ENCODE data around the gene RHOT2. TPM values are rescaled to one million over a fixed set of nuclear protein-coding genes. Genes with fewer than 3 reads are reported as not detected.

The RHOT2 gene
- total and polyA plus RNA-seq, 9 donors: 31.6 to 88.7 (median 66.4) TPM

- Histone ChIP-seq H3K27ac (ENCODE audit: low read length) (no peak overlapping the region), H3K36me3 (ENCODE audit: control insufficient read depth, insufficient read depth, low read length) (peaks cover 43% of the 10 kb centered on the region), H3K4me3 (ENCODE audit: low read length) (no peak overlapping the region), H3K27me3 (ENCODE audit: control insufficient read depth, insufficient read depth, low read length) (no peaks in the 10 kb centered on the region), H3K9me3 (replicated peaks; ENCODE audit: control insufficient read depth, low read depth, low read length) (no peaks in the 10 kb centered on the region), H3K4me1 (ENCODE audit: control insufficient read depth, insufficient read depth, low read length) (peaks cover 16% of the 10 kb centered on the region)
- no peak for DNase-seq
- 81% methylated on average over 19 of the region's 20 CpGs for WGBS (ENCODE audit: insufficient coverage)
Measured at GRCh38 chr16:659618-660017, 8.3 kb upstream of the RHOT2 start.

DNA sequence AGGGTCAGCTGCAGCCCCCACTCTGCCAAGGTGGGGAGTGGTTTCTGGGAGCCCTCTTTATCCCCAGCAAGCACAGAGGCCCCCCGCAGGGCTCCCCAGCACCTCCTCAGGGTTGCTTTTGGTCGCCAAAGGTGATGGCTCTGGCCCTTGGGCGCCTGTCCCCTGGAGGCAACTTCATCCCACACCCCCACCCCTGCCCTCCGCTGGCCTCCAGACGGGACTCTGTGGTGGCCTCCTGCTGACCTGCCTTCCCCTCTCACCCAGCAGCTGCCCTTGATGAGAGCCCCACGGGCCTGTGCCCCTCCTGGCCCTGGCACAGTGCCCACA is 7.8 kb upstream of the RHOT2 start:
- Histone ChIP-seq H3K27me3 (ENCODE audit: control insufficient read depth, insufficient read depth, low read length) (no peaks in the 10 kb centered on the region), H3K4me3 (ENCODE audit: low read length) (no peak overlapping the region), H3K9me3 (replicated peaks; ENCODE audit: control insufficient read depth, low read depth, low read length) (no peaks in the 10 kb centered on the region), H3K4me1 (ENCODE audit: control insufficient read depth, insufficient read depth, low read length) (peaks cover 16% of the 10 kb centered on the region), H3K36me3 (ENCODE audit: control insufficient read depth, insufficient read depth, low read length) (peaks cover 43% of the 10 kb centered on the region), H3K27ac (ENCODE audit: low read length) (peak overlapping the region; percentile 51)
- WGBS (ENCODE audit: insufficient coverage): 49% methylated on average over 6 of the region's 6 CpGs
- no peak for DNase-seq

- DNase-seq: peak; percentile 85
- Histone ChIP-seq H3K27me3 (ENCODE audit: control insufficient read depth, insufficient read depth, low read length) (no peaks in the 10 kb centered on the region), H3K9me3 (replicated peaks; ENCODE audit: control insufficient read depth, low read depth, low read length) (no peaks in the 10 kb centered on the region), H3K27ac (ENCODE audit: low read length) (peak overlapping the region; percentile 51), H3K4me3 (ENCODE audit: low read length) (no peak overlapping the region), H3K4me1 (ENCODE audit: control insufficient read depth, insufficient read depth, low read length) (peaks cover 16% of the 10 kb centered on the region), H3K36me3 (ENCODE audit: control insufficient read depth, insufficient read depth, low read length) (peaks cover 39% of the 10 kb centered on the region)
- WGBS (ENCODE audit: insufficient coverage): 23% methylated on average over 30 of the region's 43 CpGs
Measured at GRCh38 chr16:660459-661183, 7.3 kb upstream of the RHOT2 start.

DNA sequence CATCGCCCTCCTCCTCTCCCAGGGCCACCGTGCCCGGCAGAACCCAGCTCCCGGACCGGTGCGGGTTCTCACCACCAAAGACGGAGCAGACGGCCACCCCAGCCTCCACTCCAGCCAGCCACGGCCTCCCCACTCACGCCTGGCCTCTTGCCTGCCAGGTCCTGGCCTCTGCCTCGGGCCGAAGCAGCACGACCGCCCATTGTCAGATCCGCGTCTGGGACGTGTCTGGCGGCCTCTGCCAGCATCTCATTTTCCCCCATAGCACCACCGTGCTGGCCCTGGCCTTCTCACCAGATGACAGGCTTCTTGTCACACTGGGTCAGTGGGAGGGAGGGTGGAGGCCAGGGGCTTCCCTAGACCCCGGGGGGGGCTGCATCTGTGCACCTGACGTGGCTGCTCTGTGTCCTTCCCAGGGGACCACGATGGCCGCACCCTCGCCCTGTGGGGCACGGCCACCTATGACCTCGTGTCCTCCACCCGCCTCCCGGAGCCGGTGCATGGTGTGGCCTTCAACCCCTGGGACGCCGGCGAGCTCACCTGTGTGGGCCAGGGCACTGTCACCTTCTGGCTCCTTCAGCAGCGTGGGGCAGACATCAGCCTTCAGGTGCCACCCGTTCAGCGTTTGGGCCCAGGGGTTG is 6.6 kb upstream of the RHOT2 start:
- WGBS (ENCODE audit: insufficient coverage): 69% methylated on average over 26 of the region's 35 CpGs

DNA sequence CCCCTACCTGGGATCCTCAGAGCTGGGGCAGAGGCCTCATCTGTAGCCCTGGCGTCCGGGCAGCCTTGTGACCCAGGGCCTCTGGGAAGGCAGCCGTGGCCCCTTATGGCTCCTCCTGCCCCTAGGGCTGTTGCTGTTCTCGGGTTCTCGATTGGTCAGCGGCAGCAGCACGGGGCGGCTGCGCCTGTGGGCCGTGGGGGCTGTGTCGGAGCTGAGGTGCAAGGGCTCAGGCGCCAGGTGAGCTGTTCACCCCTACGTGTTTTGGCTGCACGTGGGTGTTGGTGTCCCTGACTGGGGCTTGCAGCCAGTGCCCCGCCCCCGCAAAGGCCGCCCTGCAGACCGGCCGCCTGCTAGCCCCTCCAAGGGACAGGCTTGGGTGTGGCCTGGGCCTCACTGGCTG is 5.8 kb upstream of the RHOT2 start:
- H3K36me3 ChIP-seq (ENCODE audit: control insufficient read depth, insufficient read depth, low read length): peaks cover 24% of the 10 kb centered on the region
- WGBS (ENCODE audit: insufficient coverage): 91% methylated on average over 19 of the region's 19 CpGs
- no peaks in the 10 kb centered on the region for H3K9me3 ChIP-seq (replicated peaks; ENCODE audit: control insufficient read depth, low read depth, low read length)
- H3K27ac ChIP-seq (ENCODE audit: low read length): no peak overlapping the region
- no peak for DNase-seq
- H3K4me3 ChIP-seq (ENCODE audit: low read length): no peak overlapping the region
- H3K4me1 ChIP-seq (ENCODE audit: control insufficient read depth, insufficient read depth, low read length): peaks cover 16% of the 10 kb centered on the region
- no peaks in the 10 kb centered on the region for H3K27me3 ChIP-seq (ENCODE audit: control insufficient read depth, insufficient read depth, low read length)

More for the DNA sequence above, 6.6 kb upstream of the RHOT2 start:
- H3K27ac ChIP-seq (ENCODE audit: low read length): peak overlapping the region; percentile 24
- peaks cover 32% of the 10 kb centered on the region for H3K36me3 ChIP-seq (ENCODE audit: control insufficient read depth, insufficient read depth, low read length)
- no peak overlapping the region for H3K4me3 ChIP-seq (ENCODE audit: low read length)
- peaks cover 16% of the 10 kb centered on the region for H3K4me1 ChIP-seq (ENCODE audit: control insufficient read depth, insufficient read depth, low read length)
- H3K9me3 ChIP-seq (replicated peaks; ENCODE audit: control insufficient read depth, low read depth, low read length): no peaks in the 10 kb centered on the region
- DNase-seq: no peak
- H3K27me3 ChIP-seq (ENCODE audit: control insufficient read depth, insufficient read depth, low read length): no peaks in the 10 kb centered on the region

DNA sequence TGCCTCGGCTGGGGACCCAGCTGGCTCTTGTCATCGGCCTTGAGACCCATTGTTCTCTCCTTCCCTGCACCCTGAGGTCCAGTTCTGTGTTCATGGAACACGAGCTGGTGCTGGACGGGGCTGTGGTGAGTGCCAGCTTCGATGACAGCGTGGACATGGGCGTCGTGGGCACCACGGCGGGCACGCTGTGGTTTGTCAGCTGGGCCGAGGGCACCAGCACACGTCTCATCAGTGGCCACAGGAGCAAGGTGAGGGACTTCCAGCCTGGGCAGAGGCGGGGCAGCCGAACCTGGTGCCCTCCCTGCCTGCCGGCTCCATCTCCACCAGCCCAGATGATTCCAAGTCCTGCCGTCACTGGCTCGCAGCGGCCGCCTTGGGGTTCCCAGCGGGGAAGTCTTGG is 5.3 kb upstream of the RHOT2 start:
- no peak overlapping the region for H3K27ac ChIP-seq (ENCODE audit: low read length)
- H3K9me3 ChIP-seq (replicated peaks; ENCODE audit: control insufficient read depth, low read depth, low read length): no peaks in the 10 kb centered on the region
- no peak for DNase-seq
- H3K36me3 ChIP-seq (ENCODE audit: control insufficient read depth, insufficient read depth, low read length): peaks cover 19% of the 10 kb centered on the region
- H3K27me3 ChIP-seq (ENCODE audit: control insufficient read depth, insufficient read depth, low read length): no peaks in the 10 kb centered on the region
- no peak overlapping the region for H3K4me3 ChIP-seq (ENCODE audit: low read length)
- 95% methylated on average over 21 of the region's 21 CpGs for WGBS (ENCODE audit: insufficient coverage)
- H3K4me1 ChIP-seq (ENCODE audit: control insufficient read depth, insufficient read depth, low read length): peaks cover 21% of the 10 kb centered on the region

DNA sequence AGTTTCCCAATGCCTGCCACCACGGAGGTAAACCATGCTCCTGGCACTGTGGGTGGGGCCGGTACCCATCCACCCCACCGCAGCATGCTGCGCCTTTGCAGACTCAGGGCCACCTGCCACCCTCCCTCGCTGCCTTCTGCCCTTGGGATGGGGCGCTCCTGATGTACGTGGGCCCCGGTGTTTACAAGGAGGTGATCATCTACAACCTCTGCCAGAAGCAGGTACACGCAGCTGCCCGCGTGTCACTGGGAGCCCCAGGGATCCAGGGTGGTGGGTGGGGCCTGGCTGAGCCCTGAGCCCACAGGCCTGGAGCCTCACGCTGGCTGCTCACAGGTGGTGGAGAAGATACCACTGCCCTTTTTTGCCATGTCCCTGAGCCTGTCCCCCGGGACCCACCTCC is 1.4 kb upstream of the RHOT2 start:
- no peak for DNase-seq
- no peaks in the 10 kb centered on the region for H3K27me3 ChIP-seq (ENCODE audit: control insufficient read depth, insufficient read depth, low read length)
- H3K4me1 ChIP-seq (ENCODE audit: control insufficient read depth, insufficient read depth, low read length): peaks cover 19% of the 10 kb centered on the region
- peaks cover 25% of the 10 kb centered on the region for H3K36me3 ChIP-seq (ENCODE audit: control insufficient read depth, insufficient read depth, low read length)
- H3K9me3 ChIP-seq (replicated peaks; ENCODE audit: control insufficient read depth, low read depth, low read length): no peaks in the 10 kb centered on the region
- 89% methylated on average over 10 of the region's 13 CpGs for WGBS (ENCODE audit: insufficient coverage)
- H3K4me3 ChIP-seq (ENCODE audit: low read length): no peak overlapping the region
- H3K27ac ChIP-seq (ENCODE audit: low read length): no peak overlapping the region

GRCh38 chr16:667113-667779 is 686 bp upstream of the RHOT2 start:
- Histone ChIP-seq H3K4me1 (ENCODE audit: control insufficient read depth, insufficient read depth, low read length) (peaks cover 19% of the 10 kb centered on the region), H3K27me3 (ENCODE audit: control insufficient read depth, insufficient read depth, low read length) (no peaks in the 10 kb centered on the region), H3K9me3 (replicated peaks; ENCODE audit: control insufficient read depth, low read depth, low read length) (no peaks in the 10 kb centered on the region), H3K4me3 (ENCODE audit: low read length) (no peak overlapping the region), H3K27ac (ENCODE audit: low read length) (no peak overlapping the region), H3K36me3 (ENCODE audit: control insufficient read depth, insufficient read depth, low read length) (peaks cover 31% of the 10 kb centered on the region)
- no peak for DNase-seq
- 82% methylated on average over 19 of the region's 22 CpGs for WGBS (ENCODE audit: insufficient coverage)

DNA sequence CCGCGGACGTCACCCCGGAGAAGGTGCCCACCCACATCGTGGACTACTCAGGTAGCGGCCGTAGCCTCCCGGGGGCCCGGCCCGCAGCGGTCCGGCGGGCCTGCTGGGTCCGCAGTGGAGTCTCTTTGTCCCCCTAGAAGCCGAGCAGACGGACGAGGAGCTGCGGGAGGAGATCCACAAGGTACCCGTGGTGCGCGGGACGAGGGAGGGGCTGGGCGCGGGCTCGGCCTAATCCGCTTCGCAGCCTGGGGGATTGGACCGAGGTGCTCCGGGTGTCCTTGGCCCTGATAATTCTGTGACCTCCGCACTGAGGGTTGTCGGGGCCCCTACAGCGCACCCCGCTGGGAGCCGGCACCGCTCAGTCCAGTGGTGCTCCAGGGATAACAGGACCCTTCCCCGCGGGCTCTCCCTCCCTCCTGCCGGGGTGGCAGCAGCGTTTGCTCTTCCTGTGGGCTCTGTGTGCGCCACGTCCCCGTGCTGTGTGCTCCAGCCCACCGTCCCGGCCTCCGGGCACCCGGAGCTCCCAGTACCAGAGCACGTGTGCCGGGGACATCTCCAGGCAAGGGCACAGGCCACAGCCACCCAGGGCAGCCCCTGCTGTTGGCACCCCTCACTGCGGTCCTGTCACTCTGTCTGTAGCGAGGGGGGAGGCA is 713 bp downstream of the RHOT2 start:
- no peak for DNase-seq
- peaks cover 45% of the 10 kb centered on the region for H3K36me3 ChIP-seq (ENCODE audit: control insufficient read depth, insufficient read depth, low read length)

DNA sequence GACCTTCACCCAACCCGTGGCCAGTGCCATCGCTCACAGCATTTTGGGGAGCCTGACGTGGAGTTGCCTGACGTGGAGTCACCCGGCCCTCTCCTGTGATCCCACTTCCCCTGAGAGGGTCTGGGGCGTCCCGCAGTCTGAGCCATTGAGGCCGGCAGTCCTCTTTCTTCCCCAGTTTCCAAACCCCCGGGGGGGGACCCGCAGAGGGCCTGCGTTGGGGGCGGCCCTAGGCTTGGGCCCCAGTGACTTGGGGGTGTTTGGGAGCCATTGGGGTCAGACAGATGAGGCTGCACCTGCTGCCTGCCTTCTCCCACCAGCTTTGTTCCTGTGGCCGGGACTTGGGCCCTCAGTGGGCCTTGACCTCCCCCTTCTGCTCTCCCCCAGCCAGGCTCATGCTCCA is 1.7 kb downstream of the RHOT2 start:
- 91% methylated on average over 13 of the region's 13 CpGs for WGBS (ENCODE audit: insufficient coverage)
- peaks cover 53% of the 10 kb centered on the region for H3K36me3 ChIP-seq (ENCODE audit: control insufficient read depth, insufficient read depth, low read length)
- H3K4me1 ChIP-seq (ENCODE audit: control insufficient read depth, insufficient read depth, low read length): peaks cover 21% of the 10 kb centered on the region
- H3K4me3 ChIP-seq (ENCODE audit: low read length): no peak overlapping the region
- no peak overlapping the region for H3K27ac ChIP-seq (ENCODE audit: low read length)
- peaks cover under 1% of the 10 kb centered on the region for H3K27me3 ChIP-seq (ENCODE audit: control insufficient read depth, insufficient read depth, low read length)
- H3K9me3 ChIP-seq (replicated peaks; ENCODE audit: control insufficient read depth, low read depth, low read length): no peaks in the 10 kb centered on the region
- no peak for DNase-seq

More for the DNA sequence above, 713 bp downstream of the RHOT2 start:
- H3K4me1 ChIP-seq (ENCODE audit: control insufficient read depth, insufficient read depth, low read length): peaks cover 19% of the 10 kb centered on the region
- 9% methylated on average over 50 of the region's 50 CpGs for WGBS (ENCODE audit: insufficient coverage)
- peak overlapping the region; percentile 82 for H3K4me3 ChIP-seq (ENCODE audit: low read length)
- peak overlapping the region; percentile 51 for H3K27ac ChIP-seq (ENCODE audit: low read length)
- H3K27me3 ChIP-seq (ENCODE audit: control insufficient read depth, insufficient read depth, low read length): no peaks in the 10 kb centered on the region
- no peaks in the 10 kb centered on the region for H3K9me3 ChIP-seq (replicated peaks; ENCODE audit: control insufficient read depth, low read depth, low read length)

Data from muscle of leg (tissue), 11 donors.